M059J (cell line): ENCODE measurements around the gene PKIB. TPM values are rescaled to one million over a fixed set of nuclear protein-coding genes. Genes with fewer than 3 reads are reported as not detected.
A peak's percentile ranks its signal among the peaks of the same experiment; 100 is the strongest.
"Not testable (repeated sequence)": the region's sequence is repeated elsewhere in the genome, so short reads cannot be mapped to it uniquely, and the experiment has no call there.

Source experiments
- DNase-seq: peaks from one replicate; pipeline ENCODE4 v3.0.0-alpha.2; 2012; ENCODE audit warnings: low read depth
- total RNA-seq: library from RNA; depleted of rRNA; stranded (reverse); fragments of >200 nt; shearing (Covaris generic); gene quantifications from 2 replicates; pipeline ENCODE4 v1.2.3, GENCODE V29; 2014; rRNA removed

PKIB gene
- total RNA-seq, 1 experiment from 2014 or later: 4.2 TPM

GRCh38 chr6:122744247-122744646, 134.0 kb downstream of the PKIB start:
- DNase-seq: not testable (repeated sequence)

GRCh38 chr6:122744856-122745255, 134.7 kb downstream of the PKIB start:
- DNase-seq: not testable (repeated sequence)

- no peak for DNase-seq
Measured at GRCh38 chr6:122746688-122747087, 136.5 kb downstream of the PKIB start.

- no peak for DNase-seq
Measured at GRCh38 chr6:122747573-122747972, 137.4 kb downstream of the PKIB start.

- not testable (repeated sequence) for DNase-seq
Measured at GRCh38 chr6:122748945-122749344, 138.7 kb downstream of the PKIB start.

- DNase-seq: no peak
Measured at GRCh38 chr6:122749451-122750050, 139.3 kb downstream of the PKIB start.

GRCh38 chr6:122751326-122751725, 141.1 kb downstream of the PKIB start:
- DNase-seq: no peak

GRCh38 chr6:122752459-122752858, 142.3 kb downstream of the PKIB start:
- DNase-seq: no peak

GRCh38 chr6:122753000-122753687, 142.9 kb downstream of the PKIB start:
- no peak for DNase-seq

GRCh38 chr6:122753688-122754056, 143.5 kb downstream of the PKIB start:
- peak; percentile 69 for DNase-seq

- no peak for DNase-seq
Measured at GRCh38 chr6:122754191-122754731, 144.1 kb downstream of the PKIB start.

GRCh38 chr6:122755901-122756300, 145.7 kb downstream of the PKIB start:
- DNase-seq: no peak

GRCh38 chr6:122758927-122759334, 148.7 kb downstream of the PKIB start:
- no peak for DNase-seq

GRCh38 chr6:122760330-122760729, 150.1 kb downstream of the PKIB start:
- DNase-seq: no peak

GRCh38 chr6:122766256-122766655, 156.1 kb downstream of the PKIB start:
- DNase-seq: no peak

- no peak for DNase-seq
Measured at GRCh38 chr6:122770835-122771601, 160.8 kb downstream of the PKIB start.

- no peak for DNase-seq
Measured at GRCh38 chr6:122772724-122773415, 162.7 kb downstream of the PKIB start.

Other genes with a start within 250 kb of the PKIB start
- 37.9 and 47.2 TPM in 2 replicates for gene HSF2, start 210.8 kb upstream of the PKIB start, total RNA-seq
- gene SERINC1, start 138.6 kb upstream of the PKIB start, total RNA-seq: 153 and 202 TPM in 2 replicates
- not detected in 2 replicates for gene FABP7, start 169.3 kb downstream of the PKIB start, total RNA-seq
- 3.1 and 7.2 TPM in 2 replicates for gene SMPDL3A, start 178.9 kb downstream of the PKIB start, total RNA-seq